K562 (cell line): ENCODE measurements around the gene R3HDM2. TPM values are rescaled to one million over a fixed set of nuclear protein-coding genes. Genes with fewer than 3 reads are reported as not detected.

Source experiments
- BCL6 ChIP-seq: fragments of 250-450 bp; sonication (Bioruptor Pico); IDR thresholded peaks from 2 replicates; pipeline ENCODE4 v1.4.0; 2020
- FOSL1 ChIP-seq: fragments of 200-800 bp; sonication (Bioruptor generic); conservative IDR thresholded peaks from 2 replicates; pipeline ENCODE4 v1.6.1; 2016; ENCODE audit warnings: missing genetic modification characterization, missing compliant biosample characterization
- HNRNPK ChIP-seq: fragments of 200-400 bp; formaldehyde crosslinking; IDR thresholded peaks from one replicate; pipeline ENCODE4 v1.6.1; 2018; ENCODE audit warnings: mild to moderate bottlenecking, low read depth, low read length; ENCODE audit not compliant: poor library complexity, severe bottlenecking
- MCM2 ChIP-seq: fragments of 450-650 bp; IDR thresholded peaks from 2 replicates; pipeline ENCODE4 v1.6.1; 2017; ENCODE audit warnings: low read depth, mild to moderate bottlenecking
- NKRF ChIP-seq: fragments of 450-650 bp; IDR thresholded peaks from 2 replicates; pipeline ENCODE4 v1.6.1; 2016; ENCODE audit warnings: borderline replicate concordance
- NR1H2 ChIP-seq: sonication (generic); formaldehyde crosslinking; IDR thresholded peaks from 2 replicates; pipeline ENCODE4 v1.4.0; 2020; ENCODE audit warnings: mild to moderate bottlenecking, missing genetic modification reagents
- OTX1 ChIP-seq: fragments of 450-650 bp; formaldehyde crosslinking; IDR thresholded peaks from 2 replicates; pipeline ENCODE4 v1.4.0; 2022; ENCODE audit warnings: mild to moderate bottlenecking
- PKNOX1 ChIP-seq: fragments of 450-650 bp; IDR thresholded peaks from 2 replicates; pipeline ENCODE4 v1.6.1; 2016
- POLR3G ChIP-seq: IDR thresholded peaks from 2 replicates; pipeline ENCODE4 v1.6.1; 2011; ENCODE audit not compliant: insufficient read length, insufficient replicate concordance; ENCODE audit errors: extremely low read depth
- RB1 ChIP-seq: fragments of 450-650 bp; IDR thresholded peaks from 2 replicates; pipeline ENCODE4 v1.6.1; 2017; ENCODE audit warnings: low read depth, mild to moderate bottlenecking
- SETDB1 ChIP-seq: IDR thresholded peaks from one replicate; pipeline ENCODE4 v1.6.1; 2012; ENCODE audit warnings: low read length, control low read depth, inconsistent platforms
- SMAD1 ChIP-seq: fragments of 150-350 bp; IDR thresholded peaks from 2 replicates; pipeline ENCODE4 v1.6.1; 2014; ENCODE audit warnings: low read length, low read depth; ENCODE audit not compliant: partially characterized antibody
- SNIP1 ChIP-seq: fragments of 450-650 bp; IDR thresholded peaks from 2 replicates; pipeline ENCODE4 v1.7.1; 2017; ENCODE audit warnings: low read depth, mild to moderate bottlenecking
- ZNF347 ChIP-seq: fragments of 450-650 bp; formaldehyde crosslinking; IDR thresholded peaks from 2 replicates; pipeline ENCODE4 v1.4.0; 2020; ENCODE audit warnings: low read depth, mild to moderate bottlenecking, moderate library complexity
- polyA plus RNA-seq, 8 experiments: library from polyadenylated mRNA; depleted of rRNA in 4 of 8; stranded (reverse) in 5 of 8; unstranded in 3 of 8; fragments of >200 nt; fragmentation: Nextera tagmentation in 2 of 8; fragmentation: Illumina TruSeq in 1 of 8; extraction: Ambion mirVana in 2 of 8; extraction: Trizol in 1 of 8; gene quantifications; 2 replicates each; pipeline versions ENCODE4 v1.2.1 to v1.2.3, GENCODE V29; 2011 to 2014; ENCODE audit warnings: inconsistent platforms in 1 of 8, missing spikeins in 1 of 8
- total RNA-seq, 7 experiments: library from RNA; depleted of rRNA in 6 of 7; stranded (reverse); fragments of >200 nt in 6 of 7; fragmentation: Illumina TruSeq in 2 of 7; extraction: Trizol in 2 of 7; gene quantifications; 2 replicates each; pipeline versions ENCODE4 v1.2.1 to v1.2.3, GENCODE V29; 2011 to 2021; ENCODE audit warnings: low replicate concordance in 1 of 7
- TF ChIP-seq, protein P1 (sequence below): fragments of 450-650 bp; IDR thresholded peaks from 2 replicates; pipeline ENCODE4 v1.6.1; 2016; ENCODE audit warnings: low read depth
- TF ChIP-seq, protein P2 (sequence below): fragments of 450-650 bp; formaldehyde crosslinking; conservative IDR thresholded peaks from 2 replicates; pipeline ENCODE4 v1.4.0; 2022; ENCODE audit warnings: mild to moderate bottlenecking, missing genetic modification characterization

The R3HDM2 gene
- total and polyA plus RNA-seq, 9 of the 15 experiments (the other 6 are each of a cell fraction or from before 2014, with no cell fraction given) = 3.3 to 18.8 (median 9.0) TPM

DNA sequence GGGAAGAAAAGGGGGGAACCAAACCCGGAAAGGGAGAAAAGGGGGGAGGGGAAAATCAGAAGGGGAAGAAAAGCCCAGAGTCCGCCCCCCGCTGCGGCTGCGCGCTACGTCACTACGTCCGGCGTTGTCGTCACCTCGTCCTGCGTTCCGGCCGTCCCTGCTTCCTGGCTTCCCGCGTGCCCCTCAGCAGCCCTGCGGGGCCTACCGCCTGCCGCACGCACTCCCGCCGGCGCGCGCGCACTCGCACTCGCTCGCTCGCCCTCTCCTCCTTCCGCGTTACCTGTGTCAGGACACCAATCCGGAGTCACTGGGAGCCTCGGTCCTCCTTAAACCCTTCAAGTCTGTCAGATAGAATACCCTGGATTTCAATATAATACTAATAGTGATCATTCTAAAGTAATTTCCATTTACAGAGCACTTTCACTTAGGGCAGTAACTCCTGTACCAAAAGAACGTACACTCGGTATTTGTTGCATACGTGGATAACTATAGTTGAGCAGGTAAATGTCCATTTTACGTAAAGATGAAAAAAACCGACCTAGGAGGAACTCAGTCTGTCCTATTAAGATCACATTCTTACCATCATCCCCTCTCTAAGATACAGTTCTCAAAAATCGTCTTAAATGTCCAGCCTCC is at the start of gene R3HDM2 (continued):
- TF ChIP-seq, protein P1, sequence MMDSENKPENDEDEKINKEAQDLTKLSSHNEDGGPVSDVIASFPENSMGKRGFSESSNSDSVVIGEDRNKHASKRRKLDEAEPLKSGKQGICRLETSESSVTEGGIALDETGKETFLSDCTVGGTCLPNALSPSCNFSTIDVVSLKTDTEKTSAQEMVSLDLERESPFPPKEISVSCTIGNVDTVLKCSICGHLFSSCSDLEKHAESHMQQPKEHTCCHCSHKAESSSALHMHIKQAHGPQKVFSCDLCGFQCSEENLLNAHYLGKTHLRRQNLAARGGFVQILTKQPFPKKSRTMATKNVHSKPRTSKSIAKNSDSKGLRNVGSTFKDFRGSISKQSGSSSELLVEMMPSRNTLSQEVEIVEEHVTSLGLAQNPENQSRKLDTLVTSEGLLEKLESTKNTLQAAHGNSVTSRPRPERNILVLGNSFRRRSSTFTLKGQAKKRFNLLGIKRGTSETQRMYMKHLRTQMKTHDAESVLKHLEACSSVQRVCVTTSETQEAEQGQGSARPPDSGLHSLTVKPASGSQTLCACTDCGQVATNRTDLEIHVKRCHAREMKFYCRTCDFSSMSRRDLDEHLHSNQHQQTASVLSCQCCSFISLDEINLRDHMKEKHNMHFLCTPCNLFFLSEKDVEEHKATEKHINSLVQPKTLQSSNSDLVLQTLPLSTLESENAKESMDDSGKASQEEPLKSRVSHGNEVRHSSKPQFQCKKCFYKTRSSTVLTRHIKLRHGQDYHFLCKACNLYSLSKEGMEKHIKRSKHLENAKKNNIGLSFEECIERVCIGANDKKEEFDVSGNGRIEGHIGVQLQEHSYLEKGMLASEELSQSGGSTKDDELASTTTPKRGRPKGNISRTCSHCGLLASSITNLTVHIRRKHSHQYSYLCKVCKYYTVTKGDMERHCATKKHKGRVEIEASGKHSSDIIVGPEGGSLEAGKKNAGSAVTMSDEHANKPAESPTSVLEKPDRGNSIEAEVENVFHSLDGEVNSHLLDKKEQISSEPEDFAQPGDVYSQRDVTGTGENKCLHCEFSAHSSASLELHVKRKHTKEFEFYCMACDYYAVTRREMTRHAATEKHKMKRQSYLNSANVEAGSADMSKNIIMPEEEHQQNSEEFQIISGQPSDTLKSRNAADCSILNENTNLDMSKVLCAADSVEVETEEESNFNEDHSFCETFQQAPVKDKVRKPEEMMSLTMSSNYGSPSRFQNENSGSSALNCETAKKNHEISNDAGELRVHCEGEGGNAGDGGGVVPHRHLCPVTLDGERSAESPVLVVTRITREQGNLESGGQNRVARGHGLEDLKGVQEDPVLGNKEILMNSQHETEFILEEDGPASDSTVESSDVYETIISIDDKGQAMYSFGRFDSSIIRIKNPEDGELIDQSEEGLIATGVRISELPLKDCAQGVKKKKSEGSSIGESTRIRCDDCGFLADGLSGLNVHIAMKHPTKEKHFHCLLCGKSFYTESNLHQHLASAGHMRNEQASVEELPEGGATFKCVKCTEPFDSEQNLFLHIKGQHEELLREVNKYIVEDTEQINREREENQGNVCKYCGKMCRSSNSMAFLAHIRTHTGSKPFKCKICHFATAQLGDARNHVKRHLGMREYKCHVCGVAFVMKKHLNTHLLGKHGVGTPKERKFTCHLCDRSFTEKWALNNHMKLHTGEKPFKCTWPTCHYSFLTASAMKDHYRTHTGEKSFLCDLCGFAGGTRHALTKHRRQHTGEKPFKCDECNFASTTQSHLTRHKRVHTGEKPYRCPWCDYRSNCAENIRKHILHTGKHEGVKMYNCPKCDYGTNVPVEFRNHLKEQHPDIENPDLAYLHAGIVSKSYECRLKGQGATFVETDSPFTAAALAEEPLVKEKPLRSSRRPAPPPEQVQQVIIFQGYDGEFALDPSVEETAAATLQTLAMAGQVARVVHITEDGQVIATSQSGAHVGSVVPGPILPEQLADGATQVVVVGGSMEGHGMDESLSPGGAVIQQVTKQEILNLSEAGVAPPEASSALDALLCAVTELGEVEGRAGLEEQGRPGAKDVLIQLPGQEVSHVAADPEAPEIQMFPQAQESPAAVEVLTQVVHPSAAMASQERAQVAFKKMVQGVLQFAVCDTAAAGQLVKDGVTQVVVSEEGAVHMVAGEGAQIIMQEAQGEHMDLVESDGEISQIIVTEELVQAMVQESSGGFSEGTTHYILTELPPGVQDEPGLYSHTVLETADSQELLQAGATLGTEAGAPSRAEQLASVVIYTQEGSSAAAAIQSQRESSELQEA = no peak
- TF ChIP-seq BCL6 (no peak), SNIP1 (no peak), ZNF347 (CRISPR knock-in tag) (no peak), SMAD1 (peak; percentile 46), NKRF (no peak; the same call in 1 of the 2 replicates), OTX1 (CRISPR knock-in tag) (no peak), PKNOX1 (peak; percentile 66), RB1 (peak; percentile 48; the same call in 1 of the 2 replicates), FOSL1 (tag) (no peak), POLR3G (no peak), HNRNPK (peak; percentile 98), MCM2 (no peak), NR1H2 (CRISPR knock-in tag) (no peak), SETDB1 (peak; percentile 44)
- TF ChIP-seq, protein P2, sequence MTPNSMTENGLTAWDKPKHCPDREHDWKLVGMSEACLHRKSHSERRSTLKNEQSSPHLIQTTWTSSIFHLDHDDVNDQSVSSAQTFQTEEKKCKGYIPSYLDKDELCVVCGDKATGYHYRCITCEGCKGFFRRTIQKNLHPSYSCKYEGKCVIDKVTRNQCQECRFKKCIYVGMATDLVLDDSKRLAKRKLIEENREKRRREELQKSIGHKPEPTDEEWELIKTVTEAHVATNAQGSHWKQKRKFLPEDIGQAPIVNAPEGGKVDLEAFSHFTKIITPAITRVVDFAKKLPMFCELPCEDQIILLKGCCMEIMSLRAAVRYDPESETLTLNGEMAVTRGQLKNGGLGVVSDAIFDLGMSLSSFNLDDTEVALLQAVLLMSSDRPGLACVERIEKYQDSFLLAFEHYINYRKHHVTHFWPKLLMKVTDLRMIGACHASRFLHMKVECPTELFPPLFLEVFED (CRISPR knock-in tag) = no peak
